HG03558 (cell line): ENCODE results near the gene MYOD1.

Experiments
- ATAC-seq: cut with Tn5 transposase; IDR thresholded peaks from one replicate; pipeline ENCODE4 v1.9.1; 2021; ENCODE audit warnings: moderate number of reproducible peaks; ENCODE audit not compliant: unreplicated experiment; ENCODE audit errors: extremely low read depth

MYOD1 gene

GRCh38 chr11:17766590-17766989 is 47.2 kb downstream of the MYOD1 start:
- ATAC-seq: no peak

- no peak for ATAC-seq
Observed at GRCh38 chr11:17767301-17767885, 48.0 kb downstream of the MYOD1 start.

GRCh38 chr11:17767914-17768313 is 48.5 kb downstream of the MYOD1 start:
- no peak for ATAC-seq

GRCh38 chr11:17768547-17768946 is 49.2 kb downstream of the MYOD1 start:
- ATAC-seq: no peak

- ATAC-seq: no peak
Observed at GRCh38 chr11:17769218-17769617, 49.8 kb downstream of the MYOD1 start.

GRCh38 chr11:17770048-17770652 is 50.8 kb downstream of the MYOD1 start:
- no peak for ATAC-seq

- ATAC-seq: no peak
Observed at GRCh38 chr11:17770917-17771316, 51.5 kb downstream of the MYOD1 start.

- no peak for ATAC-seq
Observed at GRCh38 chr11:17771415-17771814, 52.0 kb downstream of the MYOD1 start.
